Medulla oblongata (tissue), 1 donor: ENCODE measurements around the gene PRDX6.
A peak's percentile ranks its signal among the peaks of the same experiment; 100 is the strongest.
"Not testable (repeated sequence)": the region's sequence is repeated elsewhere in the genome, so short reads cannot be mapped to it uniquely, and the experiment has no call there.

Source experiments
- DNase-seq: peaks from one replicate; pipeline ENCODE4 v3.0.0-alpha.2; 2015; ENCODE audit errors: extremely low spot score

PRDX6 gene

DNA sequence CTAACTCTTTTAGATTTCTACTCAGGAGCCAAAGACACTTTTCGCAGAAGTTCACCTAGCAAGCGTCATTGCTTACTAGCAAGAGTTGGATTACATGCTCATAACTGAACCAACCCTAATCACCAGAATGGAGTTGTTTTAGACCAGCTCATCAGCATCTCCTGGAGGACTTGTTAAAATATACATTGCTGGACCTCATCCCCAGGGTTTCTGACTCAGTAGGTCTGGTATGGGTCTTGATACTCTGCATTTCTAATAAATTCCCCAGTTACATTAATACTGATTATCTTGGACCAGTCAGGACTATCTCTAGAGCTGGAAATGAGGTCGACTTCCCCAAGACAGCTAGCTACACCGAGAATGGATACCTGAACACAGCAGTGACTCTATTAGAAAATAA, 9.7 kb upstream of the PRDX6 start:
- no peak for DNase-seq

DNA sequence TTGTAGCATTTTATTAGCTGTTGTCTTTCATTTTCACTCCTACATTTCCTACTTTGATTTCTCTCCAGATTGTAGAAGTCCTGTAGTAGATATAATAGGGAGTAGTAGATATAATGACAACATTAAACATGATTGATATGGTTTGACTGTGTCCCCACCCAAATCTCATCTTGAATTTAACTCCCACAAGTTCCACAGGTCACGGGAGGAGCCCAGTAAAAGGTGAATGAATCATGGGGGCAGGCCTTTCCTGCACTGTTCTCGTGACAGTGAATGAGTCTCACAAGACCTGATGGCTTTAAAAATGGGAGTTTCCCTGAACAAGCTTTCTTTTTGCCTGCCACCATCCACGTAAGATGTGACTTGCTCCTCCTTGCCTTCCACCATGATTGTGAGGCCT, 7.5 kb upstream of the PRDX6 start:
- no peak for DNase-seq

GRCh38 chr1:173470608-173471007, 6.5 kb upstream of the PRDX6 start:
- DNase-seq = no peak

GRCh38 chr1:173473599-173474011, 3.5 kb upstream of the PRDX6 start:
- no peak for DNase-seq

GRCh38 chr1:173474097-173474779, 2.9 kb upstream of the PRDX6 start:
- DNase-seq = no peak

DNA sequence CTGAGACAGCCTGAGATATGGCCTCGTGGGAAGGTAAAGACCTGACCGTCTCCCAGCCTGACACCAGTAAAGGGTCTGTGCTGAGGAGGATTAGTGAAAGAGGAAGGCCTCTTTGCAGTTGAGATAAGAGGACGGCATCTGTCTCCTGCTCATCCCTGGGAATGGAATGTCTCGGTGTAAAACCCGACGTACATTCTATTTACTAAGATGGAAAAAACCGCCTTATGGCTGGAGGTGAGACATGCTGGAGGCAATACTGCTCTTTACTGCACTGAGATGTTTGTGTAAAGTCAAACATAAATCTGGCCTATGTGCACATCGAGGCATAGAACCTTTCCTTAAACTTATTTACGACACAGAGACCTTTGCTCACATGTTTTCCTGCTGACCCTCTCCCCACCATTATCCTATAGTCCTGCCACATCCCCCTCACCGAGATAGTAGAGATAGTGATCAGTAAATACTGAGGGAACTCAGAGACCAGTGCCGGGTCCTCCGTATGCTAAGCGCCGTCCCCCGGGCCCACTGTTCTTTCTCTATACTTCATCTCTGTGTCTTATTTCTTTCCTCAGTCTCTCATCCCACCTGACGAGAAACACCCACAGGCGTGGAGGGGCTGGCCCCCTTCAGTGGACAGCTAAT, 2.2 kb upstream of the PRDX6 start:
- not testable (repeated sequence) for DNase-seq

- no peak for DNase-seq
Measured at GRCh38 chr1:173475564-173476196, 1.5 kb upstream of the PRDX6 start.

DNA sequence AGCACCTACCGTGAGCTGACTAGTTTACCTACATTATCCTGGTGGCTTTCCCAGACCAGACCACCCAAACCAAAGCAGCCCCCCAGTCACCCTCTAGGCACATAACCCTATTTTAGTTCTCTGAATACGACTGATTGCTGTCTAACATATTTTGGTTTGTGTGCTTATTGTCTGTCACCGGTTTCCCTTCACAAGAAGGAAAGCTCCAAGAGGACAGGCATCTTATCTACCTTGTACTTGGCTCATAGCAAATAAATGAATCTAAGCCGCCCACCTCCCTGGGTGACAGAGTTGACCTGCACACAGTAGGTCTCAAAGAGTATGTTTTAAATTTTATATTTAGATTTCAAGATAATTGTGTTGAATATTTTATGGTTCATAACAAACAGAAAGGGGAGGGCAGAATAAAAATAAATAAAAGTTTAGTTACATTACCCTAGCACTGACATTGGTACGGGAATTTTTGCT, 904 bp upstream of the PRDX6 start:
- peak; percentile 23 for DNase-seq

- peak; percentile 97 for DNase-seq
Measured at GRCh38 chr1:173476665-173477285, 360 bp upstream of the PRDX6 start.

DNA sequence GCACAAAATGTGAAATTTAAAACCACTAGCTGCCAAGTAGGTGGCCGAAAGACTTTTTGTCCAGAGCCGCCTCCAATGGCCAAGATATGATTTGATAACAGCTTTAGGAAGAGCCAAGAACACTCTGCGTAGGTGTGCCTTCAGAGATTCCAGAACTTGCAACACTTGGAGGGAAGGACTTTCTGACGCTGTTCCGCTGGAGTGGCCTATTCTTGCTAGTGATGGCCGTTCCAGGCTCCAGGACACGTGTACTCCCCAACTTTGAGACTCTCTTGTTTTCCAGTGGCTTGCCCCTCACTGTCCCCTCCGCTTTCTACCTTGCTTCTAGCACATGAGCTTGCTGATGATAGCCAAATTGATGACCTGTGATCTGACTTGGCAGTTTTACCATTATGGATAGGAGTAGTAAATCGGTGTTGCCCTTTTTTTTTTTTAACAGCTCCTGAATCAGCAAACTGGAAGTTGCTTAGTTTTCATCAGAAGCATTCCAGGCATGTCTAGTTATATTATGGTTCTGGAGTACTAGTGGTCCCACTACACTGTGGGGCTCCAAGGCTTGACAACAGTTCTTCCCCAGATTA, 1.0 kb downstream of the PRDX6 start:
- DNase-seq = peak; percentile 70

GRCh38 chr1:173479649-173480048, 2.5 kb downstream of the PRDX6 start:
- no peak for DNase-seq

DNA sequence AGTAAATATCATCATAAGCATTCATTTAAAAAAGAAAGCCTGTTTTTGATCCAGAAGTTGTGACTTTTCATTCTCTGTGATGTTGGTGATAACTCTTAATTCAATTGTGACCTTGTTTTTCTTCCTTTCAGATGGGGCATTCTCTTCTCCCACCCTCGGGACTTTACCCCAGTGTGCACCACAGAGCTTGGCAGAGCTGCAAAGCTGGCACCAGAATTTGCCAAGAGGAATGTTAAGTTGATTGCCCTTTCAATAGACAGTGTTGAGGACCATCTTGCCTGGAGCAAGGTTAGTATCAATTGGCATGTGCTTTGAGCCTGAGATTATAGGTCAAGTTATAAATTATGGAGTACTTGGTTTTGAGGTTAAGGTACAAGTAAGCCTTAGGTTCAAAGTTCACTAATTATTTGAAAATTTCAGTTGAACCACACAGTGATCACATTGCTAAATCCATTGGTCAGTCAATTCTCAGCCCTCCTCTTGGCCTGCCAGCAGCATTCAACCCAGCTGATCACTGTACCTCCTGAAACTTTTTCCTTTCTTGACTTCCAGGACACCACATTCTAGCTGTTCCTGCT, 4.1 kb downstream of the PRDX6 start:
- DNase-seq = no peak

DNA sequence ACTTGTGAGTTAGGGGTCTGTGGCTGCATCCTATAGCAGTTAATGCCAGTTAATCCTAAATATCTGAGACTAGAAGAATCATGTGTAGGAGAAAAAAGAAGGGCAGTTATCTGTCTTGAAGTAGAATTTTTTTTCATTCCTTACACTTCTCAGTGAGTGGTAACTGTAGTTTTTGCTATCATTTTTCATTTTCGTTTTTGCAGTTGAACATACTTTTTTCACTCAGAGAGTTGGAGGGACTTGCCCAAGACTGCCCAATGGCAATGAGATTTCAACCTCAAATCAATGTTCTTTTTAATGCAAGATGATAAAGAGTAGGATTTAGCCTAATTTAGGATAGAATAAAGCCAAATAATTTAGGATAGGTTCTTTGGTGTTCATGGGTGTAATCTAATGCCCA, 5.5 kb downstream of the PRDX6 start:
- DNase-seq = no peak

DNA sequence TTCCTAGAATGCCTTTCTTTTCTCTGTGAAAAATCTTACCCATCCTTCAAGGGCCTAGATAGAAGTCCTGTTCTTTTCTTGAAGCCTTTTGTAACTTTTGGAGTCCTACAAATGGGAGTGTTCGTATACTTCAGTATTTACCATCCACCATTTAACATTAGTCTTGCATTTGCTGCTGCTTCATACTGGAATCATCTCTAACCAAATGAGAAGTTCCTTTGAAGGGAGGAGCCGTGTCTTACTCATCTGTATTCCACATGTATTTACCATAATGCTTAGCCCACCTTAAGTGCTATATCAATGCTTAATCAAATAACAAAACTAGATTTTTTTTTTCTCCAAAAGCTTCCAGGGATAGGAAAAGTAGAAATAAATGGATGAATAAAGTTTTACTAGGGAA, 7.1 kb downstream of the PRDX6 start:
- DNase-seq = no peak

DNA sequence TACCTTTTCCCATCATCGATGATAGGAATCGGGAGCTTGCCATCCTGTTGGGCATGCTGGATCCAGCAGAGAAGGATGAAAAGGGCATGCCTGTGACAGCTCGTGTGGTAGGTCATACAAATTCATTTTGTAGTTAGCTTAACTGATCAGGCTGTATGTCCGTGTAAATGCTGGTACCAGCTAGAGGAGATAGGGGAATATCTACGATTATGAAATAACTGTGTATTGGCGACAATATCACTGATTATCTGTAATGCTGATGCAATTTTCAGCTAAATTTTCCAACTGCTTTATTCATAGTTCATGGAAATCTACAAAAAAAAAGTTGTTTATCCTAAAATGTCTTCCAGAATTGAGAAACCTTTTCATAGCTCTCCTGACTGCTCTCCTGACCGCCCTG, 8.3 kb downstream of the PRDX6 start:
- DNase-seq = no peak

DNA sequence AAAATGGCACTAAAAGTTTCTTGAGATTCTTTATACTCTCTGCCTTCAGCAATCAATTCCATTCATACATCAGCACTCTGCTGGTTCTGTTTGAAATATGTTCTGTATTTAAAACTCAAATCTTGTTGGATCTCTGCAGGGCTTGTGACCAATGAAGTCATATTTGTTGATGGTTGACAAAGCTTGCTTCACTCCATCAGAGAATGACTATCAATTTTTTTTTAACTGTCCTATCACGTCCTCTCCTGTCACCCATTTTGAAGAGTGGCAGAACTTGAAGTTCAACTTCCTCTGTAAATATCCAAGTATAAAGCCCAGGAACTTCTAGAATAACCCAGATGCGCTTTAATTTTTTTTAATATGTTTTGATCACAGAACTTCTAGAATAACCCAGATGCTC, 10.9 kb downstream of the PRDX6 start:
- DNase-seq = no peak

GRCh38 chr1:173489149-173489600, 12.0 kb downstream of the PRDX6 start:
- no peak for DNase-seq

- DNase-seq = no peak
Measured at GRCh38 chr1:173489929-173490328, 12.8 kb downstream of the PRDX6 start.

GRCh38 chr1:173491508-173491907, 14.4 kb downstream of the PRDX6 start:
- DNase-seq = no peak

GRCh38 chr1:173493125-173493524, 16.0 kb downstream of the PRDX6 start:
- DNase-seq = not testable (repeated sequence)

GRCh38 chr1:173495609-173496267, 18.6 kb downstream of the PRDX6 start:
- no peak for DNase-seq
